Vagina (tissue), 2 donors: Measurements from ENCODE around the gene DISP3. TPM values are rescaled to one million over a fixed set of nuclear protein-coding genes. Genes with fewer than 3 reads are reported as not detected.

ENCODE experiments used
- DNase-seq, 2 donors: peaks; one replicate each; pipeline ENCODE4 v3.0.0-alpha.2; 2017; ENCODE audit errors: extremely low spot score in 2 of 2
- H3K27ac ChIP-seq: fragments of 200-600 bp; sonication (generic); one replicate; pipeline ENCODE4 v1.5.1; 2019
- H3K27me3 ChIP-seq: fragments of 200-600 bp; sonication (generic); one replicate; pipeline ENCODE4 v1.5.1; 2019
- H3K36me3 ChIP-seq, 2 donors: fragments of 200-600 bp; sonication (generic); one replicate each; pipeline ENCODE4 v1.5.1; 2017 to 2019
- H3K4me1 ChIP-seq: fragments of 200-600 bp; sonication (generic); one replicate; pipeline ENCODE4 v1.5.1; 2019
- H3K4me3 ChIP-seq, 2 donors: fragments of 200-600 bp; sonication (generic); 1 replicate in 1 of 2; 2 replicates in 1 of 2; pipeline ENCODE4 v1.5.1; 2016 to 2019
- H3K9me3 ChIP-seq: fragments of 200-600 bp; sonication (generic); one replicate; pipeline ENCODE4 v1.5.1; 2019
- POLR2A ChIP-seq, 2 donors: fragments of 450-650 bp; IDR thresholded peaks; one replicate each; pipeline ENCODE4 v1.6.1; 2017; ENCODE audit warnings: antibody characterized with exemption in 2 of 2, mild to moderate bottlenecking in 2 of 2, moderate library complexity in 2 of 2
- POLR2AphosphoS5 ChIP-seq, 2 donors: sonication (generic); formaldehyde crosslinking; IDR thresholded peaks; one replicate each; pipeline ENCODE4 v1.9.0; 2017; ENCODE audit warnings: antibody characterized with exemption in 2 of 2, mild to moderate bottlenecking in 2 of 2, low read depth in 1 of 2; ENCODE audit not compliant: insufficient read depth in 1 of 2
- intact Hi-C: fragments of 100-400 bp; cut with DNase I; formaldehyde crosslinking; loops from one replicate; pipeline ENCODE4 v1.15.1; 2023
- total RNA-seq: library from RNA; depleted of rRNA; stranded (reverse); fragments of >200 nt; gene quantifications from one replicate; pipeline ENCODE4 v1.2.3, GENCODE V29; 2016
- TF ChIP-seq, protein P1 (sequence below), 3 experiments: fragments of 450-650 bp in 2 of 3; fragments of 200-600 bp in 1 of 3; sonication (generic) in 1 of 3; IDR thresholded peaks; one replicate each; pipeline ENCODE4 v1.5.1; 2017 to 2019; ENCODE audit warnings: antibody characterized with exemption in 3 of 3, mild to moderate bottlenecking in 2 of 3, moderate library complexity in 2 of 3

Gene DISP3
- total RNA-seq, 1 donor from 2014 or later, result not detected

GRCh38 chr1:11536573-11537379 is 57.8 kb downstream of the DISP3 start:
- Histone ChIP-seq H3K27ac (no peak overlapping the region), H3K27me3 (no peaks in the 10 kb centered on the region), H3K4me1 (no peaks in the 10 kb centered on the region), H3K9me3 (no peaks in the 10 kb centered on the region), H3K4me3 (no peak overlapping the region), H3K36me3 (no peaks in the 10 kb centered on the region)
- intact Hi-C loops, result no loop called here
- no peak for TF ChIP-seq POLR2AphosphoS5 (IDR thresholded peaks at IDR 0.05; ENCODE audit: insufficient read depth in 1 of 2, low read depth in 1 of 2)
- no peak for TF ChIP-seq POLR2A (IDR thresholded peaks at IDR 0.05)
- TF ChIP-seq, protein P1, sequence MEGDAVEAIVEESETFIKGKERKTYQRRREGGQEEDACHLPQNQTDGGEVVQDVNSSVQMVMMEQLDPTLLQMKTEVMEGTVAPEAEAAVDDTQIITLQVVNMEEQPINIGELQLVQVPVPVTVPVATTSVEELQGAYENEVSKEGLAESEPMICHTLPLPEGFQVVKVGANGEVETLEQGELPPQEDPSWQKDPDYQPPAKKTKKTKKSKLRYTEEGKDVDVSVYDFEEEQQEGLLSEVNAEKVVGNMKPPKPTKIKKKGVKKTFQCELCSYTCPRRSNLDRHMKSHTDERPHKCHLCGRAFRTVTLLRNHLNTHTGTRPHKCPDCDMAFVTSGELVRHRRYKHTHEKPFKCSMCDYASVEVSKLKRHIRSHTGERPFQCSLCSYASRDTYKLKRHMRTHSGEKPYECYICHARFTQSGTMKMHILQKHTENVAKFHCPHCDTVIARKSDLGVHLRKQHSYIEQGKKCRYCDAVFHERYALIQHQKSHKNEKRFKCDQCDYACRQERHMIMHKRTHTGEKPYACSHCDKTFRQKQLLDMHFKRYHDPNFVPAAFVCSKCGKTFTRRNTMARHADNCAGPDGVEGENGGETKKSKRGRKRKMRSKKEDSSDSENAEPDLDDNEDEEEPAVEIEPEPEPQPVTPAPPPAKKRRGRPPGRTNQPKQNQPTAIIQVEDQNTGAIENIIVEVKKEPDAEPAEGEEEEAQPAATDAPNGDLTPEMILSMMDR (IDR thresholded peaks at IDR 0.05), result no peak
- DNase-seq, result no peak

- Histone ChIP-seq H3K9me3 (no peaks in the 10 kb centered on the region), H3K4me1 (no peaks in the 10 kb centered on the region), H3K27ac (no peak overlapping the region), H3K27me3 (no peaks in the 10 kb centered on the region), H3K4me3 (no peak overlapping the region), H3K36me3 (no peaks in the 10 kb centered on the region)
- no peak for TF ChIP-seq POLR2AphosphoS5 (IDR thresholded peaks at IDR 0.05; ENCODE audit: insufficient read depth in 1 of 2, low read depth in 1 of 2)
- TF ChIP-seq POLR2A (IDR thresholded peaks at IDR 0.05), result no peak
- TF ChIP-seq, protein P1 (IDR thresholded peaks at IDR 0.05), result no peak
- intact Hi-C loops, result no loop called here
- no peak for DNase-seq
Observed at GRCh38 chr1:11537380-11537764, 58.4 kb downstream of the DISP3 start.

- intact Hi-C loops, result no loop called here
- Histone ChIP-seq H3K9me3 (no peaks in the 10 kb centered on the region), H3K27me3 (no peaks in the 10 kb centered on the region), H3K4me1 (no peaks in the 10 kb centered on the region), H3K27ac (no peak overlapping the region), H3K4me3 (no peak overlapping the region), H3K36me3 (no peaks in the 10 kb centered on the region)
- DNase-seq, result no peak
- TF ChIP-seq POLR2AphosphoS5 (IDR thresholded peaks at IDR 0.05; ENCODE audit: insufficient read depth in 1 of 2, low read depth in 1 of 2) (no peak), POLR2A (IDR thresholded peaks at IDR 0.05) (no peak)
- TF ChIP-seq, protein P1 (IDR thresholded peaks at IDR 0.05), result no peak
Observed at GRCh38 chr1:11537854-11538591, 59.1 kb downstream of the DISP3 start.

GRCh38 chr1:11538886-11539285 is 59.9 kb downstream of the DISP3 start:
- Histone ChIP-seq H3K27ac (no peak overlapping the region), H3K4me1 (no peaks in the 10 kb centered on the region), H3K36me3 (no peaks in the 10 kb centered on the region), H3K9me3 (no peaks in the 10 kb centered on the region), H3K27me3 (no peaks in the 10 kb centered on the region), H3K4me3 (no peak overlapping the region)
- intact Hi-C loops, result no loop called here
- DNase-seq, result no peak
- TF ChIP-seq POLR2A (IDR thresholded peaks at IDR 0.05) (no peak), POLR2AphosphoS5 (IDR thresholded peaks at IDR 0.05; ENCODE audit: insufficient read depth in 1 of 2, low read depth in 1 of 2) (no peak)
- TF ChIP-seq, protein P1 (IDR thresholded peaks at IDR 0.05), result no peak
